ENCODE data around the gene TBC1D14. TPM values are rescaled to one million over a fixed set of nuclear protein-coding genes. Genes with fewer than 3 reads are reported as not detected.

The TBC1D14 gene
- total RNA-seq, 1 experiment from 2014 or later, result 44.3 TPM

DNA sequence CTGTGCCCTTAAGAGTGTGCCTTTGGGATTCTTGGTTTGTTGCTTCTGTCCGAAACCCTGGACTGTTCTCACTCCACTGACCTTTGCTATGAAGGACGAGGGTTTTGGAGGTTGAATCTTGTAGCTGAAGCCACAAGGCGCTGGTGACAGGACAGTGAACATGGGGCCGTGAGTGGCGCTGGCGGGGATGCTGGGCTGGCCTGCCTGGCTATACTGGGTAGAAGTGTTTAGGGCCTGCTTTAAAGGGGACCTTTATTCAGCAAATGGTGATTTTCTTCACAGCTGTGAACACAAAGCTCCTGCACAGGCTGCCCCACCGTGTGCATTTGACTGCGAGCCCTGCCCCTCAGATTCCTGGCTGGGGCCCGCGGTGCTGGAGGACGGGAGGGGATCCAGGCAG is 106.5 kb downstream of the TBC1D14 start:
- ChIA-PET CTCF (no interaction called here), POLR2A (ENCODE audit: low non-redundant PET) (no interaction called here)
- H3K36me3 ChIP-seq (ENCODE audit: insufficient read depth, low read length, poor library complexity, severe bottlenecking), result peaks cover 22% of the 10 kb centered on the region

DNA sequence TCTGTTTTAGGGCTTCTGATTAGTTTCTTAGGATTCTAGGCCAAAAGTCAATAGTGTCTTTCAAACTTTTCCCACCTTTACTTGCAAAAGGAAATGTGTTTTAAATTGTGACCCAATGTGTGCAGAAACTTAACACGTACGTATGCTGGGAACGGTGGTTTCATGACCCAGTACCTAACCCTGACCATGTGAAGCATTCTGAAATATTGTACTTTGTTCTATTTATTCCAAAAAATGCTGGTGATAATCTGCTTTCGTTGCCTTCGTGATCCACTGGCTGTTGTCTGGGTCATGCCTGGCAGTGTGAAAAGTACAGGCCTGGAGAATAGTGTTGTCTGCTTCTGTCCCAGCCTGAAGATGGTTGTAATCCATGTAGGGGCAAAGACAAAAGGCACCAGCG is 106.9 kb downstream of the TBC1D14 start:
- H3K9me3 ChIP-seq (ENCODE audit: low read depth, low read length, poor library complexity, severe bottlenecking), result no peaks in the 10 kb centered on the region
- H3K27me3 ChIP-seq (replicated peaks; ENCODE audit: insufficient read depth, low read depth, low read length, poor library complexity), result no peaks in the 10 kb centered on the region
- H3K4me1 ChIP-seq (ENCODE audit: insufficient read depth, low read length, poor library complexity, severe bottlenecking), result no peaks in the 10 kb centered on the region
- BruUV-seq (replicated peaks), result no TSS peak
- no peak for DNase-seq (ENCODE audit: low spot score)
- POLR2A ChIA-PET (ENCODE audit: low non-redundant PET), result no interaction called here
- H3K36me3 ChIP-seq (ENCODE audit: insufficient read depth, low read length, poor library complexity, severe bottlenecking), result peaks cover 19% of the 10 kb centered on the region
- intact Hi-C loops (cut with micrococcal nuclease; ENCODE audit: unreplicated experiment), result no loop called here
- H3K27ac ChIP-seq (ENCODE audit: low read depth, low read length, poor library complexity, severe bottlenecking), result no peak overlapping the region
- CTCF ChIA-PET, result no interaction called here
- TF ChIP-seq, protein P1, sequence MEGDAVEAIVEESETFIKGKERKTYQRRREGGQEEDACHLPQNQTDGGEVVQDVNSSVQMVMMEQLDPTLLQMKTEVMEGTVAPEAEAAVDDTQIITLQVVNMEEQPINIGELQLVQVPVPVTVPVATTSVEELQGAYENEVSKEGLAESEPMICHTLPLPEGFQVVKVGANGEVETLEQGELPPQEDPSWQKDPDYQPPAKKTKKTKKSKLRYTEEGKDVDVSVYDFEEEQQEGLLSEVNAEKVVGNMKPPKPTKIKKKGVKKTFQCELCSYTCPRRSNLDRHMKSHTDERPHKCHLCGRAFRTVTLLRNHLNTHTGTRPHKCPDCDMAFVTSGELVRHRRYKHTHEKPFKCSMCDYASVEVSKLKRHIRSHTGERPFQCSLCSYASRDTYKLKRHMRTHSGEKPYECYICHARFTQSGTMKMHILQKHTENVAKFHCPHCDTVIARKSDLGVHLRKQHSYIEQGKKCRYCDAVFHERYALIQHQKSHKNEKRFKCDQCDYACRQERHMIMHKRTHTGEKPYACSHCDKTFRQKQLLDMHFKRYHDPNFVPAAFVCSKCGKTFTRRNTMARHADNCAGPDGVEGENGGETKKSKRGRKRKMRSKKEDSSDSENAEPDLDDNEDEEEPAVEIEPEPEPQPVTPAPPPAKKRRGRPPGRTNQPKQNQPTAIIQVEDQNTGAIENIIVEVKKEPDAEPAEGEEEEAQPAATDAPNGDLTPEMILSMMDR (conservative IDR thresholded peaks at IDR 0.05; ENCODE audit: low read depth, low read length), result no peak
- TF ChIP-seq EZH2 (IDR thresholded peaks at IDR 0.05; ENCODE audit: borderline replicate concordance, low read depth, low read length, poor library complexity, severe bottlenecking), result no peak
- no peak overlapping the region for H3K4me3 ChIP-seq (ENCODE audit: low read depth, low read length, poor library complexity, severe bottlenecking)

More for the DNA sequence above, 106.5 kb downstream of the TBC1D14 start:
- H3K9me3 ChIP-seq (ENCODE audit: low read depth, low read length, poor library complexity, severe bottlenecking), result no peaks in the 10 kb centered on the region
- DNase-seq (ENCODE audit: low spot score), result no peak
- no peaks in the 10 kb centered on the region for H3K27me3 ChIP-seq (replicated peaks; ENCODE audit: insufficient read depth, low read depth, low read length, poor library complexity)
- H3K27ac ChIP-seq (ENCODE audit: low read depth, low read length, poor library complexity, severe bottlenecking), result no peak overlapping the region
- intact Hi-C loops (cut with micrococcal nuclease; ENCODE audit: unreplicated experiment), result no loop called here
- no TSS peak for BruUV-seq (replicated peaks)
- H3K4me1 ChIP-seq (ENCODE audit: insufficient read depth, low read length, poor library complexity, severe bottlenecking), result no peaks in the 10 kb centered on the region
- TF ChIP-seq, protein P1 (conservative IDR thresholded peaks at IDR 0.05; ENCODE audit: low read depth, low read length), result no peak
- no peak for TF ChIP-seq EZH2 (IDR thresholded peaks at IDR 0.05; ENCODE audit: borderline replicate concordance, low read depth, low read length, poor library complexity, severe bottlenecking)
- no peak overlapping the region for H3K4me3 ChIP-seq (ENCODE audit: low read depth, low read length, poor library complexity, severe bottlenecking)

DNA sequence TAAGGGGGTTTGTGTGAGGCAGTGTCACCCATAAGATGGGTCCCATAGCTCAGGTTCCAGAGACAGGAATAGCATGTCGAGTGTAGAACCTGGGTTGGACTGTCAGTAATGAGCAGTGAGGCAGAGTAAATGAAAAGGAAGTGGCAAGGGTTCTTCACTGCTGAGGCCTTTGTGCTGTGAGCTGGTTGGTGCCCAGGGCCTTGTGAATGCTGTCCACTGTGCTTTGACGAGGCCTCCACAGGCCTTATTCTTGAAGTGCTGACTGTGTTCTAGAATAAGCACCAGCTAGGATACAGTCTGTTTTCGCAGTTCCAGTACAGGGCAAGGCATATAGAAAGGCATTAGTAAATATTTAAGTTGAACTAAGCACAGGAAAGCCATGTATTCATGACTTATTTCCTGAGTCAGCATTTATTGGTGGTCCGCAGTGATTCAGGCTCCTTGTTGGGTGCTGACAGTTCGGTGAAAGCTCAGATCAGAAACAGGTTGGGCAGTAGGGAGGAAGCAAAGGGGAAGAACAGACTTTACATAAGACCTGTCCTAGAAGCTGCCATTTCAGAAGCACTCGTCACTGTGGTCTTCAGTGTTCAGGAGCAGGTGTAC is 107.9 kb downstream of the TBC1D14 start:
- ChIA-PET CTCF (no interaction called here), POLR2A (ENCODE audit: low non-redundant PET) (interaction anchor here (0.5 kb wide), 1 partner anchor 345 kb away, joined by 4 read pairs; no protein-coding TSS in a partner anchor)
- TF ChIP-seq, protein P1 (conservative IDR thresholded peaks at IDR 0.05; ENCODE audit: low read depth, low read length), result no peak
- TF ChIP-seq EZH2 (IDR thresholded peaks at IDR 0.05; ENCODE audit: borderline replicate concordance, low read depth, low read length, poor library complexity, severe bottlenecking), result no peak
- no TSS peak for BruUV-seq (replicated peaks)
- H3K4me3 ChIP-seq (ENCODE audit: low read depth, low read length, poor library complexity, severe bottlenecking), result no peak overlapping the region
- no peaks in the 10 kb centered on the region for H3K4me1 ChIP-seq (ENCODE audit: insufficient read depth, low read length, poor library complexity, severe bottlenecking)
- no peaks in the 10 kb centered on the region for H3K27me3 ChIP-seq (replicated peaks; ENCODE audit: insufficient read depth, low read depth, low read length, poor library complexity)
- no peaks in the 10 kb centered on the region for H3K9me3 ChIP-seq (ENCODE audit: low read depth, low read length, poor library complexity, severe bottlenecking)
- intact Hi-C loops (cut with micrococcal nuclease; ENCODE audit: unreplicated experiment), result no loop called here
- H3K27ac ChIP-seq (ENCODE audit: low read depth, low read length, poor library complexity, severe bottlenecking), result no peak overlapping the region
- H3K36me3 ChIP-seq (ENCODE audit: insufficient read depth, low read length, poor library complexity, severe bottlenecking), result peaks cover 19% of the 10 kb centered on the region
- DNase-seq (ENCODE audit: low spot score), result no peak
